ENCODE results near the gene DNPH1. TPM values are rescaled to one million over a fixed set of nuclear protein-coding genes. Genes with fewer than 3 reads are reported as not detected.

DNPH1 gene
- total and polyA plus RNA-seq, 4 donors, result 32.0 to 135 (median 84.5) TPM

DNA sequence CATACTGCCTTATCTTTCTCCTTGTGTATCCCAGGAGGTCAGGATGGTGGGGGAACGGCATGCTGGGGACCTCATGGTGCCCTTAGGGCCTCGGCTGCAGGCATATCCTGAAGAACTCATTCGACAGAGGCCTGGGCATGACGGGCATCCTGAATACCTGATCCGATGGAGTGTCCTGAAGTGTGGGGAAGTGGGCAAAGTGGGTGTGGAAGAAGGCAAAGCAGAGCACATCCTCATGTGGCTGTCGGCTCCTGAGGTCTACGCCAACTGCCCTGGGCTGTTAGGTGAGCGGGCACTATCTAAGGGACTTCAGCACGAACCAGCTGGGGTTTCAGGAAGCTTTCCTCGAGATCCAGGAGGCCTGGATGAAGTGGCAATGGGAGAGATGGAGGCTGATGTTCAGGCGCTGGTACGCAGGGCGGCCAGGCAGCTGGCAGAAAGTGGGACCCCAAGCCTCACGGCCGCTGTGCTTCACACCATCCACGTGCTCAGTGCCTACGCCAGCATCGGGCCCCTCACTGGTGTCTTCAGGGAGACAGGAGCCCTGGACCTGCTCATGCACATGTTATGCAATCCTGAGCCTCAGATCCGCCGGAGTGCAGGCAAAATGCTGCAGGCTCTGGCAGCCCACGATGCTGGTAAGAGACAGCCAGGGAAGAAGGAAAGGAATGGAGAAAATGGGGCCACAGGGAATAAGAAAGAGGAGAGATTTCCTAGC is 44.9 kb downstream of the DNPH1 start:
- 93% methylated on average over 21 of the region's 21 CpGs for WGBS, 2 donors
- H3K27ac ChIP-seq (ENCODE audit: low read depth in 1 of 2, low read length in 1 of 2), result no peak overlapping the region
- DNase-seq (no peak), ATAC-seq (ENCODE audit: insufficient read depth, low FRiP score) (no peak)
- no peak overlapping the region for H3K4me3 ChIP-seq
- H3K27me3 ChIP-seq (ENCODE audit: control insufficient read depth in 3 of 3, insufficient read depth in 3 of 3, low read length in 2 of 3), result no peaks in the 10 kb centered on the region
- H3K4me1 ChIP-seq (ENCODE audit: control insufficient read depth in 5 of 5, insufficient read depth in 5 of 5, low read length in 5 of 5), result peaks cover 0 to 14% (median 4%) of the 10 kb centered on the region in 5 donors
- no peaks in the 10 kb centered on the region for H3K9me3 ChIP-seq (ENCODE audit: control insufficient read depth in 4 of 4, insufficient read depth in 3 of 4, low read length in 3 of 4)
- H3K9ac ChIP-seq (ENCODE audit: insufficient read depth in 1 of 2, low read length in 2 of 2), result no peak overlapping the region
- TF ChIP-seq, protein P1, sequence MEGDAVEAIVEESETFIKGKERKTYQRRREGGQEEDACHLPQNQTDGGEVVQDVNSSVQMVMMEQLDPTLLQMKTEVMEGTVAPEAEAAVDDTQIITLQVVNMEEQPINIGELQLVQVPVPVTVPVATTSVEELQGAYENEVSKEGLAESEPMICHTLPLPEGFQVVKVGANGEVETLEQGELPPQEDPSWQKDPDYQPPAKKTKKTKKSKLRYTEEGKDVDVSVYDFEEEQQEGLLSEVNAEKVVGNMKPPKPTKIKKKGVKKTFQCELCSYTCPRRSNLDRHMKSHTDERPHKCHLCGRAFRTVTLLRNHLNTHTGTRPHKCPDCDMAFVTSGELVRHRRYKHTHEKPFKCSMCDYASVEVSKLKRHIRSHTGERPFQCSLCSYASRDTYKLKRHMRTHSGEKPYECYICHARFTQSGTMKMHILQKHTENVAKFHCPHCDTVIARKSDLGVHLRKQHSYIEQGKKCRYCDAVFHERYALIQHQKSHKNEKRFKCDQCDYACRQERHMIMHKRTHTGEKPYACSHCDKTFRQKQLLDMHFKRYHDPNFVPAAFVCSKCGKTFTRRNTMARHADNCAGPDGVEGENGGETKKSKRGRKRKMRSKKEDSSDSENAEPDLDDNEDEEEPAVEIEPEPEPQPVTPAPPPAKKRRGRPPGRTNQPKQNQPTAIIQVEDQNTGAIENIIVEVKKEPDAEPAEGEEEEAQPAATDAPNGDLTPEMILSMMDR (IDR thresholded peaks at IDR 0.05; ENCODE audit: control extremely low read depth, extremely low read depth), result no peak
- peaks cover 11 to 33% (median 20%) of the 10 kb centered on the region in 4 donors for H3K36me3 ChIP-seq (ENCODE audit: control insufficient read depth in 4 of 4, insufficient read depth in 4 of 4, low read length in 4 of 4)

DNA sequence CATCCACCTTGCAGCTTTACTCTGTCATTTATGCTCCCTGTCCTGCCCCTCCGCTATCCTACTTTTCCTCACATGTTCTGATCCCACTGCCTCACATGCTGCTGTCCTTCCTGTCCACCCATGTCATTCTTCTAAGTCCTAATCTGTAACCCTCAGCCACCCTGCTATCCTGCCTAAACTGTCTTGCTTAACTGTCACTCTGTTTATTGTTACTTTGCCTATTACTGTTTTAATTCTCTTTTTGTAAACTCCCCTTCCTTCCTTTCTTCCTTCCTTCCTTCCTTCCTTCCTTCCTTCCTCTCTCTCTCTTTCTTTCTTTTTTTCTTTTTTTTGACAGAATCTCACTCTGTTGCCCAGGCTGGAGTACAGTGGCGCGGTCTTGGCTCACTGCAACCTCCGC is 45.8 kb downstream of the DNPH1 start:
- Histone ChIP-seq H3K27me3 (ENCODE audit: control insufficient read depth in 3 of 3, insufficient read depth in 3 of 3, low read length in 2 of 3) (no peaks in the 10 kb centered on the region), H3K27ac (ENCODE audit: low read depth in 1 of 2, low read length in 1 of 2) (no peak overlapping the region), H3K36me3 (ENCODE audit: control insufficient read depth in 4 of 4, insufficient read depth in 4 of 4, low read length in 4 of 4) (peaks cover 21 to 41% (median 27%) of the 10 kb centered on the region in 4 donors), H3K4me3 (no peak overlapping the region), H3K4me1 (ENCODE audit: control insufficient read depth in 5 of 5, insufficient read depth in 5 of 5, low read length in 5 of 5) (peaks cover 0 to 14% (median 4%) of the 10 kb centered on the region in 5 donors), H3K9me3 (ENCODE audit: control insufficient read depth in 4 of 4, insufficient read depth in 3 of 4, low read length in 3 of 4) (no peaks in the 10 kb centered on the region), H3K9ac (ENCODE audit: insufficient read depth in 1 of 2, low read length in 2 of 2) (no peak overlapping the region)
- TF ChIP-seq, protein P1 (IDR thresholded peaks at IDR 0.05; ENCODE audit: control extremely low read depth, extremely low read depth), result no peak
- 96% methylated on average over 4 of the region's 4 CpGs for WGBS, 2 donors
- DNase-seq (no peak), ATAC-seq (ENCODE audit: insufficient read depth, low FRiP score) (no peak)

DNA sequence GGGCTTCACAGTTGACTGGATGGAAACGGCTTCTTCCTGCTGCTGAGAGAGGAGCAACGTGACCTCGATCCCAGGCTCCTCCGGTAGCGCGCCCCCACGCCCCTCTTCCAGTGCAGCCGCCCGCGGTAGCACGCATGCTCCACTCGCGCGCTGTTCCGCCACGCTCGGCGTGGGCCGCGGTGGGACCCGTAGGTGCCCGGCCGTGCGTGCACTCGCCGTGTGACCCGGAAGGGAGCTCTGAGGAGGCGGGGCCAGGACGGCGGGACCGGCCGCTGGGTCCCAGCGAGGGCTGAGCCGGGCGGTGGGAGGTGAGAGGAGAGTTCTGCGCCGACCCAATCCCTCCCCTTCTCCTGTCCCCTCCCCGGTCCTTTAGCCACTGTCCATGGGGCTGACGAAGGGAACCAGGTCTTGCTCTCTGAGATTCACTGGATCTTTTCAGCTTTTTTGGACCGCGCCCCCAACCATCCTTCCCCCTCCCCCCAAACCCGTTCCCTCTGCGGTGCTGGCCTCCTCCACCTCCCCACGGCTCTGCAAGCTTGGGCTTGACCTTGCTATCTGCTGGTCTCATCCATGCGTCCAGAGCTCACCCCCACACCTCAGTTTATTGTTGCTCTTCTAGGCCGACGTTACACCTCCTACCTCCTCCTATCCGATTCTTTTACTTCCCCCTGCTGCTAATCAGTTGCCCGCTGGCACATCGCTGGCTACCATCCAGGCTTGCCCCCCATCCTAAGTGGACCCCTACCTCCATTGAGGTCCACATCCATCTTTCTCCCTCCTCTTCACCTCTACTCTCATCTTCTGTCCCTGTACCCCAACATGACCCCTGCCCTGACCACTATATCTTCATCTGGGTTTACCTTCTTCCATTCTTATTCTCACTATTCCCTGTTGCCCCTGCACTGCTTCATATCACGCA is 47.1 kb downstream of the DNPH1 start, which contains the start of gene CUL9:
Gene CUL9 (plus strand): TSS at position 255 of the 919 bp plus-strand sequence. CDS start 2,115 bp downstream, outside the sequence.
- Histone ChIP-seq H3K9ac (ENCODE audit: insufficient read depth in 1 of 2, low read length in 2 of 2) (peak within 1 kb of the TSS; percentile 34 to 51), H3K4me1 (ENCODE audit: control insufficient read depth in 5 of 5, insufficient read depth in 5 of 5, low read length in 5 of 5) (peaks cover 0 to 14% (median 4%) of the 10 kb centered on the region in 5 donors), H3K4me3 (peak within 1 kb of the TSS; percentile 63), H3K9me3 (ENCODE audit: control insufficient read depth in 4 of 4, insufficient read depth in 3 of 4, low read length in 3 of 4) (no peaks in the 10 kb centered on the region), H3K27ac (ENCODE audit: low read depth in 1 of 2, low read length in 1 of 2) (peak within 1 kb of the TSS; percentile 47 to 69), H3K36me3 (ENCODE audit: control insufficient read depth in 4 of 4, insufficient read depth in 4 of 4, low read length in 4 of 4) (peaks cover 21 to 36% (median 25%) of the 10 kb centered on the region in 4 donors), H3K27me3 (ENCODE audit: control insufficient read depth in 3 of 3, insufficient read depth in 3 of 3, low read length in 2 of 3) (no peaks in the 10 kb centered on the region)
- WGBS, 2 donors, result 1% methylated on average over 38 to 51 of the region's 51 CpGs
- ATAC-seq (ENCODE audit: insufficient read depth, low FRiP score), result peak; percentile 99
- TF ChIP-seq, protein P1 (IDR thresholded peaks at IDR 0.05; ENCODE audit: control extremely low read depth, extremely low read depth), result no peak
- DNase-seq, result peak; percentile 80 to 85 (median 83)
